Type B pancreatic cell (in vitro differentiated cells): ENCODE data around the gene ERCC8. TPM values are rescaled to one million over a fixed set of nuclear protein-coding genes. Genes with fewer than 3 reads are reported as not detected.

ENCODE experiments used
- DNase-seq: peaks from one replicate; pipeline ENCODE4 v3.0.0; 2021; ENCODE audit warnings: mixed read lengths; ENCODE audit not compliant: unreplicated experiment; ENCODE audit errors: extremely low spot score
- H3K27ac Mint-ChIP-seq: 2 replicates; pipeline ENCODE4 v1.8.0; 2021; ENCODE audit warnings: mild to moderate bottlenecking, mixed read lengths
- H3K27me3 Mint-ChIP-seq: 2 replicates; pipeline ENCODE4 v1.8.0; 2021; ENCODE audit warnings: mixed read lengths
- H3K36me3 Mint-ChIP-seq: 2 replicates; pipeline ENCODE4 v1.8.0; 2021; ENCODE audit warnings: mixed read lengths
- H3K4me1 Mint-ChIP-seq: one replicate; pipeline ENCODE4 v1.8.0; 2021; ENCODE audit warnings: mixed read lengths; ENCODE audit not compliant: unreplicated experiment
- H3K4me3 Mint-ChIP-seq: 2 replicates; pipeline ENCODE4 v1.8.0; 2021; ENCODE audit warnings: mild to moderate bottlenecking, mixed read lengths
- H3K9me3 Mint-ChIP-seq: 2 replicates; pipeline ENCODE4 v1.8.0; 2021; ENCODE audit warnings: mixed read lengths
- CTCF ChIP-seq: fragments of 200-600 bp; sonication (generic); conservative IDR thresholded peaks from 2 replicates; pipeline ENCODE4 v1.5.0; 2021; ENCODE audit warnings: antibody characterized with exemption, mild to moderate bottlenecking
- total RNA-seq: library from RNA; stranded (reverse); gene quantifications from 2 replicates; pipeline ENCODE4 v1.2.1, GENCODE V29; 2021; ENCODE audit warnings: low replicate concordance

Gene ERCC8
- total RNA-seq, 1 donor from 2014 or later = 15.4 TPM

- no peaks in the 10 kb centered on the region for H3K27me3 Mint-ChIP-seq
- H3K9me3 Mint-ChIP-seq = peaks cover 9% of the 10 kb centered on the region
- DNase-seq = no peak
- no peak overlapping the region for H3K4me3 Mint-ChIP-seq
- no peak overlapping the region for H3K27ac Mint-ChIP-seq
- H3K4me1 Mint-ChIP-seq = no peaks in the 10 kb centered on the region
- H3K36me3 Mint-ChIP-seq = no peaks in the 10 kb centered on the region
- TF ChIP-seq CTCF = no peak
Measured at GRCh38 chr5:60980511-60980910, 35.6 kb upstream of the ERCC8 start.

- Mint-ChIP-seq H3K27me3 (no peaks in the 10 kb centered on the region), H3K4me3 (no peak overlapping the region), H3K4me1 (no peaks in the 10 kb centered on the region), H3K36me3 (no peaks in the 10 kb centered on the region), H3K27ac (no peak overlapping the region), H3K9me3 (peaks cover 9% of the 10 kb centered on the region)
- no peak for TF ChIP-seq CTCF
- no peak for DNase-seq
Measured at GRCh38 chr5:60978968-60979367, 34.1 kb upstream of the ERCC8 start.

GRCh38 chr5:60977956-60978737, 33.3 kb upstream of the ERCC8 start:
- H3K36me3 Mint-ChIP-seq = no peaks in the 10 kb centered on the region
- no peaks in the 10 kb centered on the region for H3K4me1 Mint-ChIP-seq
- H3K27me3 Mint-ChIP-seq = no peaks in the 10 kb centered on the region
- no peak for DNase-seq
- H3K27ac Mint-ChIP-seq = no peak overlapping the region
- TF ChIP-seq CTCF = no peak
- H3K9me3 Mint-ChIP-seq = peaks cover 9% of the 10 kb centered on the region
- H3K4me3 Mint-ChIP-seq = no peak overlapping the region

- Mint-ChIP-seq H3K27ac (no peak overlapping the region), H3K36me3 (peaks cover 4% of the 10 kb centered on the region), H3K4me1 (no peaks in the 10 kb centered on the region), H3K9me3 (peaks cover 6% of the 10 kb centered on the region), H3K27me3 (no peaks in the 10 kb centered on the region), H3K4me3 (no peak overlapping the region)
- DNase-seq = no peak
- no peak for TF ChIP-seq CTCF
Measured at GRCh38 chr5:60972231-60972630, 27.4 kb upstream of the ERCC8 start.

- DNase-seq = no peak
- Mint-ChIP-seq H3K9me3 (no peaks in the 10 kb centered on the region), H3K4me1 (no peaks in the 10 kb centered on the region), H3K27ac (no peak overlapping the region), H3K36me3 (peaks cover 5% of the 10 kb centered on the region), H3K4me3 (no peak overlapping the region), H3K27me3 (no peaks in the 10 kb centered on the region)
- no peak for TF ChIP-seq CTCF
Measured at GRCh38 chr5:60961685-60962084, 16.8 kb upstream of the ERCC8 start.

- Mint-ChIP-seq H3K4me3 (no peak overlapping the region), H3K36me3 (peaks cover 5% of the 10 kb centered on the region), H3K27ac (no peak overlapping the region), H3K4me1 (no peaks in the 10 kb centered on the region), H3K9me3 (no peaks in the 10 kb centered on the region), H3K27me3 (no peaks in the 10 kb centered on the region)
- DNase-seq = no peak
- TF ChIP-seq CTCF = peak; percentile 79
Measured at GRCh38 chr5:60960591-60960990, 15.7 kb upstream of the ERCC8 start.
